AG08395 (cell line): ENCODE measurements around the gene FCF1.
A peak's percentile ranks its signal among the peaks of the same experiment; 100 is the strongest.
"Not testable (repeated sequence)": the region's sequence is repeated elsewhere in the genome, so short reads cannot be mapped to it uniquely, and the experiment has no call there.

ENCODE experiments used
- DNase-seq: peaks from one replicate; pipeline ENCODE4 v3.0.0; 2012; ENCODE audit warnings: mixed read lengths, low spot score

The FCF1 gene

DNA sequence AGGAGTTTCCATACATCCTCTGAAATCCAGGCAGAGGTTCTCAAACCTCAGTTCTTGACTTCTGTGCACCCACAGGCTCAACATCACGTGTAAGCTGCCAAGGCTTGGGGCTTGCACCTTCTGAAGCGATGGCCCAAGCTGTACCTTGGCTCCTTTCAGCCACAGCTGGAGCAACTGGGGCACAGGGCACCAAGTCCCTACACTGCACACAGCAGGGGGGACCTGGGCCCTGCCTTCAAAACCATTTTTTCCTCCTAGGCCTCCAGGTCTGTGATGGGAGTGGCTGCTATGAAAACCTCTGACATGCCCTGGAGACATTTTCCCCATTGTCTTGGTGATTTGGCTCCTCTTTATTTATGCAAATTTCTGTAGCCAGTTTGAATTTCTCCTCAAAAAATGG lies 10.7 kb upstream of the FCF1 start:
- no peak for DNase-seq

DNA sequence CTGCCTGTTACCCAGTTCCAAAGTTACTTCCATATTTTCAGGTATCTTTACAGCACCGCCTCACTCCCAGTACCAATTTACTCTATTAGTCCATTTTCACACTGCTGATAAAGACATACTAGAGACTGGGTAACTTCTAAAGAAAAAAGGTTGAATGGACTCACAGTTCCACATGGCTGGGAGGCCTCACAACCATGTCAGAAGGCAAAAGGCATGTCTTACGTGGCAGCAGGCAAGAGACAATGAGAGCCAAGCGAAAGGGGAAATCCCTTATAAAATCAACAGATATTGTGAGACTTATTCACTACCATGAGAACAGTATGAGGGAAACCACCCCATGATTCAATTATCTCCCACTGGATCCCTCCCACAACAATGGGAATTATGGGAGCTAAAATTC lies 9.9 kb upstream of the FCF1 start:
- no peak for DNase-seq

GRCh38 chr14:74704656-74705055 lies 8.3 kb upstream of the FCF1 start:
- no peak for DNase-seq

- DNase-seq = no peak
These were observed 7.1 kb upstream of the FCF1 start for GRCh38 chr14:74705613-74706500.

- no peak for DNase-seq
These were observed 2.5 kb upstream of the FCF1 start for GRCh38 chr14:74710480-74710879.

DNA sequence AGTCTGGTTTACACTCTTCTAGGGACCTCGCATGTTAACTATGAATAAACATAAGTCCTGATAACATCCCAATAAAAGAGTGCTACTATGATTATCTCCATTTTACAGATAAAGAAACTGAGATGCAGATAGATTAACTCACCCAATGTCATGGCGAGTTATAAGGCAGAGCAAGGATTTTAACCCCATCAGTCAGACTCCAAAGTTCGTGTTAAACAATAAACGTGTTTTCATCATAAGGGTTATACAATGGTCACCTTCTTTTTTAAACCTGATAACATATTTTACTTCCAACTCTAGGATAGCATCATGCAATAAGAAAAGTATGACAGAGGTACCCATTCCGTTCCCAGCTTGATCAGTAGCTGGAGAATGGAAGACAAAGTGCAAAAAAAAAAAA lies 1.3 kb upstream of the FCF1 start:
- no peak for DNase-seq

- DNase-seq = no peak
These were observed 421 bp downstream of the FCF1 start for GRCh38 chr14:74713395-74713735.

GRCh38 chr14:74720526-74720925 lies 7.6 kb downstream of the FCF1 start:
- DNase-seq = no peak

DNA sequence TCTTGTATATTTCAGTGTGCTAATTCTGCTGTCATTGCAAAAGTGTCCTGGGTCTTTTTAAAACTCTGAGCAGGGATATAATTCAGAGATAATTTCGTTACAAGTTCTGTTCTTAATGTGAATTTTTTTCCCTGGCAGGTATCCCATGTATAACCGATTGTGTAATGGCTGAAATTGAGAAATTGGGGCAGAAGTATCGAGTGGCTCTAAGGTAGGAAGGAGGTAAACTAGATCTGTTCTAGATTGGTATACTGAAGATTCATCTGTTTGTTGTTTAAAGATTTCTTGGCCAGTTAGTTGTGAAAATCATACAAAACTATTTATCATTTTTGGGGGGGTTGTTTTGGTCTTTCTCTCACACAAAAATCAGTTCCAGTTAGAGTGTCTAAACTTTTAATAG lies 10.2 kb downstream of the FCF1 start:
- no peak for DNase-seq

GRCh38 chr14:74732387-74732786 lies 19.4 kb downstream of the FCF1 start:
- DNase-seq = no peak

DNA sequence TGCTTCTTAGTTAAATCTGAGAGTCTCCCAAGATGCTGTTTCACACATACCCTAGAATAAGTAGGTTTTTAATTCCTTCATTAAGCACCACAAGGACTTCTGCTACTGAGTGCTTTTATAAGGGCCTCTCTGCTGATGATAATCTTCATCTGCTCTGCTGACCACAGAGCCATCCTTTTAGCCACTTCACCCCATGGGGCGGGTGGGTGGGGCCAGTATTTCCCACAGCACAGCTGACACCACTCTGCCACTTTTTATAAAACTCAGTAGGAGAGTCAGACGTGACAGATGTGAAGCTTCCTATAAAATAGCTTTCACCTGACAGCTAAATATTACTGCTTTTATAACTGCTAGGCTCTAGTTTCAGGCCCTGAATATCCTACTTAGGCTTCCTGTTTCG lies 20.3 kb downstream of the FCF1 start:
- DNase-seq = no peak

GRCh38 chr14:74735125-74735524 lies 22.2 kb downstream of the FCF1 start:
- DNase-seq = no peak

- DNase-seq = no peak
These were observed 24.9 kb downstream of the FCF1 start for GRCh38 chr14:74737753-74738325.

GRCh38 chr14:74739293-74740030 lies 26.5 kb downstream of the FCF1 start:
- no peak for DNase-seq

GRCh38 chr14:74747237-74747636 lies 34.3 kb downstream of the FCF1 start:
- no peak for DNase-seq

GRCh38 chr14:74754157-74754556 lies 41.2 kb downstream of the FCF1 start:
- DNase-seq = no peak

DNA sequence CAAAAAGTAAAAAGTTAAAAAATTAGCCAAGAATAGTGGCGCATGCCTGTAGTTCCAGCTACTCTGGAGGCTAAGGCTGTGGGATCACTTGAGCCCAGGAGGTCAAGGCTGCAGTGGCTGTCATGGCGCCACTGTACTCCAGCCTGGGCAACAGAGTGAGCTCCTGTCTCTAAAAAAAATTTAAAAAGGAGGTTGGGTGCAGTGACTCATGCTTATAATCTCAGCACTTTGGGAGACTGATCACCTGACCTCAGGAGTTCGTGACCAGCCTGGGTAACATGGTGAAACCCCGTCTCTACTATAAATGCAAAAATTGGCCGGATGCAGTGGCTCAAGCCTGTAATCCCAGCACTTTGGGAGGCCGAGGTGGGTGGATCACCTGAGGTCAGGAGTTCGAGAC lies 42.0 kb downstream of the FCF1 start:
- DNase-seq = no peak

- no peak for DNase-seq
These were observed 43.4 kb downstream of the FCF1 start for GRCh38 chr14:74756326-74756725.

DNA sequence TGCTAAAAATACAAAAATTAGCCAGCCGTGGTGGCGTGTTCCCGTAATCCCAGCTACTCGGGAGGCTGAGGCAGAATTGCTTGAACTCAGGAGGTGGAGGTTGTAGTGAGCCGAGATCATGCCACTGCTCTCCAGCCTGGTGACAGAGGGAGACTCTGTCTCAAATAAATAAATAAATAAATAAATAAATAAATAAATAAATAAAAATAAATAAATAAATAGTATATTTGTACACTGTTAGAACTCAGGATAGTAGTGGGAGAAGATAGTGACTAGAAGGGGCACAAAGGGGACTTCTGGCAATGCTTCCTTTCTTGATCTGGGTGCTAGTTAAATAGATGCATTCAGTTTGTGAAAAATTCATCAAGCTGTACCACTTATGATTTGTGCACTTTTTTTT lies 45.6 kb downstream of the FCF1 start:
- DNase-seq = not testable (repeated sequence)

GRCh38 chr14:74762917-74763802 lies 50.2 kb downstream of the FCF1 start, which contains the start of gene YLPM1:
Gene YLPM1, plus strand, starts transcription at chr14:74763316. Its CDS starts 174 bp downstream, at chr14:74763490.
- peak; percentile 97 for DNase-seq

GRCh38 chr14:74763803-74764531 lies 51.0 kb downstream of the FCF1 start:
- peak; percentile 31 for DNase-seq
